DMS 273 treated with DMSO at 0.1 percent for 48 hours (cell line): Measurements from ENCODE around the gene SEC11A.
"Not testable (repeated sequence)": the region's sequence is repeated elsewhere in the genome, so short reads cannot be mapped to it uniquely, and the experiment has no call there.

Source experiments
- DNase-seq: peaks from one replicate; lab custom pipeline; 2025; lab: John Stamatoyannopoulos, UW

SEC11A gene

DNA sequence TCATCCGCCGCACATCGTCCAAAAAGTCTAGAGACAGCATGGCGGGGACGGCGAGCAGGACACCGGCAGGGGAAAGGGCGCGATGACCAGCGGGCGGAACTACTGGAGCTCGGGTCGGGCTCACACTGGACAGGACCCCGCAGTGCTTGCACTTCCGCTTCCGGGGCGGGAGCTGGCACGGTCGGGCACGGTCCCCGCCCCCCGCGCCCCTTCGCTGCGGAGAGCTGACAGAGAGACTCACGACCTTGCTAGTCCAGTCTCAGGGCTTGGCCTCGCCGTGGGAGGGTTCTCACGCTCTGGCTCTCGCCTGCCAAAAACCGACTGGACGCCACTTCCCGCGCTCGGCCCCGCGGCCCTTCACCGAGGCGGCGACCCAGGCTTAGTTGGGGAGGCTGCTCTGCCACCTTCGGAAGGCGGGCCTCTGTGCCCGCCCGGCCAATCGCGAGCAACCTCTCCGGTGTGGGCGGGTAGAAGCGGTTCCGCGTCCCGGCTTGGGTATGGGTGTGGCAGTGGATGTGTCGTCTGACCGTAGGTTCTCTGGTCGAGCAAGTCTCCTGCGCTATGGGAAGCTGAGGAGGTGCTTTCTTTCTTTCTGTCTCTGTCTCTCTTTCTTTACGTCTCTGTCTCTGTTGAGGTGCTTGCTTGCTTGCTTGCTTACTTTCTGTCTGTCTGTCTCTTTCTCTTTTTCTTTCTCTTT, at the start of gene SEC11A:
SEC11A (minus strand) TSS at position 104 of the 697 bp plus-strand sequence; CDS start at position 40, 64 bp downstream.
- DNase-seq = peak; percentile 73

DNA sequence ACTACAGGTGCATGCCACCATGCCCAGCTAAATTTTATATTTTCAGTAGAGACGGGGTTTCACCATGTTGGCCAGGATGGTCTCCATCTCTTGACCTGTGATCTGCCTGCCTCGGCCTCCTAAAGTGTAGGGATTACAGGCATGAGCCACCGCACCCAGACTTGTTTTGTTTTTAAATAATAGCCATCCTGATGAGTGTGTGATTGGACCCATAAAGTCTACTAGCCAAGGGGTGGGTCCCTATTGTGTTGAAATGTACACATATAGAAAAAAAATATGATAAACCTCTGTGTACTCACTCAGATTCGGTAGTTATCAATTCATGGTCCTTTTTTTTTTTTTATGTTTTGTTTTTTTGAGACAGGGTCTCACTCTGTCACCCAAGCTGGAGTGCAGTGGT, 49.7 kb upstream of the SEC11A start:
- DNase-seq = no peak

DNA sequence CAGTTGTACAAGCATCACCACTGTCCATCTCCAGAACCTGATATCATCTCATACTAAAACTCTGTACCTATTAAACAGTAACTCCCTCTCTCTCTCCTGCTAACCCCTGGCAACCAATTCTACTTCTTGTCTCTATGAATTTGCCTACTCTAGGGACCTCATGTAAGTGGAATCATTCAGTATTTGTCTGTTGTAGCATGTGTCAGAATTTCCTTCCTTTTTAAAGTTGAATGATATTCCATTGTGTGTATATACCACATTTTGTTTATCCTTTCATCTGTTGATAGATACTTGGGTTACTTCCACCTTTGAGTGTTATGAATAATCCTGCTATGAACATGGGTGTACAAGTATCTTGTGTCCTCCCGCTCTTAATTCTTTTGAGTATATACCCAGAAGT, 49.0 kb upstream of the SEC11A start:
- no peak for DNase-seq

DNA sequence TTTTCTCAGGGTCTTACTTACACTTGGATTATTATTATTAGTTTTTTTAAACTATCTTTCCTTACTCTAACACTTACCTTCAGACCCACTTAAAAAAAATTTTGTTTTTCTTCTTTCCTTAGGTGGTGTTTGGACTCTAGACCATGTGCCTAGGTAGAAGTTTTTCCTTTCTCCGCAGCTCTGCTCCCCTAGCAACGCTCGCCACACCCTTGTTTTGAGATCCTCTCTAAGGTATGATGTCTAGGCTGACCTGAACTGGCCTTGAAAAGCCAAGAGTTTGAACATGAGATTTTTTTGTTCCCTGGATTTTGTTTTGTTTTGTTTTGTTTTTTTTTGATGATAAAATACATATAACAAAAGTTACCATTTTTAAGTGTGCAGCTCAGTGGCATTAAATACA, 48.6 kb upstream of the SEC11A start:
- no peak for DNase-seq

DNA sequence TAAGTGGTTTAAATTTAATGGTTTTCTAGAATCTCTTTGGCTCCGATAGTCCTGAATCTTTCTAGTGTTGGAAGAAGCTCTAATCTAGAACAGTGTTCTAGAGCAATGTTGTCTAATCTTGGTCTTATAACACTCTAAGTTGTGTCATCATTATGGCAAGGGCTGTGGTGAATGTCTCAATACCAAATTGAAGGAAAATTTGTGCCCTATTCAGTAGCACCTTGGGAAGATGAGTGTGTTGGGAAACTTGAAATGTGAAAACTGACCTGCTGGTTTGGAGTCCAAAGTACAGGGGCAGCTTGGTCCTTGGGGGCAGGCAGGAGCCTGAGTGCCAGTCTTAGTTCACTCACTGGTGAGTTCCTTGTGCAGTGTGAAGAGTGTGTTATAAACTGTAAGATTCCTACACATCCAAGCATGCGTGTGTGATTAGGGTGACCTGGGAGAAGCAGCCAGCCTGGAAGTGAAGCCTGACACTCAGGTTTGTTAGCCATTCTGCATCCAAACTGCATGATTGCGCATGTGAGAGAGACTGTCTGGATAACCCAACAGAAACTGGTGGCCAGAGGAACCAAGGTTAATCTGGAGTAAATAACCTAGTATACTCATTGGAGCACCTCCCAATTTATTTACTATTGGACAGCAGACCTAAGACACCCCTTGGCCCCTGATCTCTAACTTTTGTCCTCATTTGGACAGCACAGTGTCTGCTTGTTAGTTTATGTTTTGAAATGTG, 47.1 kb upstream of the SEC11A start:
- DNase-seq = no peak

GRCh38 chr15:84761607-84762131, 45.7 kb upstream of the SEC11A start:
- peak; percentile 11 for DNase-seq

GRCh38 chr15:84760219-84760618, 44.3 kb upstream of the SEC11A start:
- no peak for DNase-seq

DNA sequence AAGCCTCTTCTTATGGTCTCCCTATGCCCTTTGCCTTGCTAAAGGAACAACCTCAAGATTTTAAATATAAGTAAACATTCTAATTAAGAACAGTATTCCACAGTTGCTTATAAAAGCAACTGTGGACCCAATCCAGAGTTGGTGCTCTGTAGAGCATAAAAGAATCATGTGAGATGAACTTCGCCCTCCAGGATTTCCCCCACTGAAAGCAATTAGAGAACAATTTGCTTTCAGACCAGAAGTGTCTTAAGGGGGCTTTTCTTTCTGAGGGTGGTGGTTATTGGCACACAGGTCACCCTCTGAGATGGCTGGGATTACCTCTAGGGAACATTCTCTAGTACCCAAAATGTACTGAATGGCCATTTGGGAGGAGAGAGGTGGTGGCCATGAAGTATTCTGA, 43.1 kb upstream of the SEC11A start:
- DNase-seq = no peak

- no peak for DNase-seq
Observed at GRCh38 chr15:84755736-84756527, 40.0 kb upstream of the SEC11A start.

DNA sequence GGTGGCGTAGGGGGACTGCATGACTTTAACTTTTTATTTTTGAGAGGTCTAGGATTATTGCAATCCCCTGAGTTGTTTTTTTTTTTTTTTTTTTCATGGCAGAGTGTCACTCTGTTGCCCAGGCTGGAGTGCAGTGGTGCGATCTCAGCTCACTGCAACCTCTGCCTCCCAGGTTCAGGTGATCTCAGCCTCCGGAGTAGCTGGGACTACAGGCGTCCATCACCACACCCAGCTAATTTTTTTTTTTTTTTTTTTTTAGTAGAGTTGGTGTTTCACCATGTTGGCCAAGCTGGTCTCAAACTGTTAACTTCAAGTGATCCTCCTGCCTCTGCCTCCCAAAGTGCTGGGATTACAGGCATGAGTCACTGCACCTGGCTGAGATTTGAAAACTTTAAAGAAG, 39.0 kb upstream of the SEC11A start:
- not testable (repeated sequence) for DNase-seq

GRCh38 chr15:84752700-84753099, 36.8 kb upstream of the SEC11A start:
- DNase-seq = no peak

DNA sequence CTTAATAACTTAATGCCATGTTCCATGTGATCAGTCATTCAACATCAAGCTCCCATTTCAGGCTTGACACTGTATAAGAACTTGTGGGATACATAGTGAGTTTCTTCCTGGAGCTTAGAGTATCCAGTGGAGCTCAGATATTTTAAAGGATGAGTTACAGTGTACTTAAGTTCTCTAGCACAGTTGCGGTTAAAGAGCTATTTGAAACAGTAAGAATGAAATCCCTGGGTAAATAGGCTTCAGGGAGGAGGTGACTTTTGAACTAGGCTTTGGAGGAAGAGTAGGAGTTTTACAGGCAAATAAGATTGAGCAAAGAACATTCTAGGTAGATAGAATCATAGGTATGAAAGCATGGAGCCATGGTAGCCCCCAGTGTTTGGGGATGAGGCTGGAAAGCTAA, 36.3 kb upstream of the SEC11A start:
- DNase-seq = no peak

DNA sequence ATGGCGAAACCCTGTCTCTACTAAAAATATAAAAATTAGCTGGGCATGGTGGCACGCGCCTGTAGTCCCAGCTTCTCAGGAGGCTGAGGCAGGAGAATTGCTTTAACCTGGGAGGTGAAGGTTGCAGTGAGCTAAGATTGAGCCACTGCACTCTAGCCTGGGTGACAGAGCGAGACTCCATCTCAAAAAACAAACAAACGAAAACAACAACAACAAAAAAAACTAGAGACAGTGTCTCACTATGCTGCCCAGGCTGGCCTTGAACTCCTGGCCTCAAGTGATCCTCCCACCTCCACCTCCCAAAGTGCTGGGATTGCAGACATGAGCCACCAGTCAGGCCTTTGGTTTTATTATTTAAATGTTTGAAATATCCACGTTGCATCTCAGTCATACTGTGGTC, 35.8 kb upstream of the SEC11A start:
- DNase-seq = not testable (repeated sequence)

GRCh38 chr15:84750583-84751092, 34.7 kb upstream of the SEC11A start:
- no peak for DNase-seq

- DNase-seq = no peak
Observed at GRCh38 chr15:84749111-84749991, 33.4 kb upstream of the SEC11A start.

- no peak for DNase-seq
Observed at GRCh38 chr15:84748274-84749110, 32.6 kb upstream of the SEC11A start, which contains the start of gene ZNF592. ZNF592 (plus strand) TSS chr15:84748592; CDS start chr15:84782676, 34,084 bp downstream.

DNA sequence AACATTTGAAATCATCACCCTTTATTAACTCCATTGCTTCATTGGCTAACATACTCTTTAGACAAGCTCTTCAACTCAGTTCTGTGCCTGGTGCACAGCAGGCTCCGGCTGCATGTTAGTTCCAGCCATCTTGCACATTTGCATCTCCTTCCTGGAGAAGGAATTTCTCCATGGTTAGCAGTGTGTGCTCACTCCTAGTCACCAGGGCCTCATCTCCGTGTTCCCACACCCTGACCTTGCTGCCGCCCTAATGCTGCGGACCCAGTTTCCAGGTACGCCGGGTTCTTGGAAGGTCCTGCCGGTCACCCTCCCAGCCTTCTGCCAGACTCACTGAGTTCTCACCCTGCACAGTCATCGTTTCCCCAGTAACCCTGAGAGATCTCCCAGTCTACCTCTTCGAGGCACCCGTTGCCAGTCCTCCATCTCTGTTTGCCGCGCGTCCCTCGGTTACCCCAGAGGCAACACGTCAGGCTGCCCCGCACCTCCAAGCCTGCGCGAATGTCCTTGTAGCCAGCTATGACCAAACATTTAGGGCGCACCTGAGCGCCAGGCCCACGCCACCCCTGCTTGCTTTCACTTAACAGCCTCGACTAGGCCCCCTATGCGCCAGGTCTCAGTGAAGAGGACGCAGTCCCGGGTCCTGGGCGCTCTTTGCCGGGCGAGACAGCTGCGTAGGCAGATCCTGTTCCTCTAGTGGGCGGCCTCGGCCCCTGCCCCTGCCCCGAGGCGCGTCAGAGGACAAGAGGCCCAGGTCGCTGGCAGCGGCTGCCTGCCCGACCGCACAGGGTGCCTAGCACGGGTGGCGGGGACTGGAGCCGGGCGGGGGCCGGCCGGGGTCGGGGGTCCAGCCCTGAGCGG, 31.7 kb upstream of the SEC11A start:
- DNase-seq = no peak

GRCh38 chr15:84741121-84741520, 25.2 kb upstream of the SEC11A start:
- DNase-seq = no peak

GRCh38 chr15:84740691-84741090, 24.8 kb upstream of the SEC11A start:
- no peak for DNase-seq
